ENCODE results near the gene DLG2.
A peak's percentile ranks its signal among the peaks of the same experiment; 100 is the strongest.

DLG2 gene

GRCh38 chr11:84628871-84629620 is 998.1 kb downstream of the DLG2 start:
- Histone ChIP-seq H2AFZ (ENCODE audit: low read depth, low read length) (peak overlapping the region; percentile 62), H3K9me3 (ENCODE audit: low read length) (no peaks in the 10 kb centered on the region), H3K27me3 (ENCODE audit: insufficient read depth, low read length) (no peaks in the 10 kb centered on the region), H3K4me3 (ENCODE audit: low read length) (no peak overlapping the region), H3K4me1 (ENCODE audit: insufficient read depth, low read length) (peaks cover 3% of the 10 kb centered on the region), H3K36me3 (ENCODE audit: insufficient read depth, low read length) (no peaks in the 10 kb centered on the region)

- no peaks in the 10 kb centered on the region for H3K36me3 ChIP-seq (ENCODE audit: insufficient read depth, low read length)
- no peaks in the 10 kb centered on the region for H3K27me3 ChIP-seq (ENCODE audit: insufficient read depth, low read length)
- H3K4me3 ChIP-seq (ENCODE audit: low read length) = no peak overlapping the region
- no peak overlapping the region for H2AFZ ChIP-seq (ENCODE audit: low read depth, low read length)
- peaks cover 3% of the 10 kb centered on the region for H3K4me1 ChIP-seq (ENCODE audit: insufficient read depth, low read length)
- H3K9me3 ChIP-seq (ENCODE audit: low read length) = no peaks in the 10 kb centered on the region
Measured at GRCh38 chr11:84626256-84626655, 1000.9 kb downstream of the DLG2 start.

GRCh38 chr11:84612645-84613044 is 1014.5 kb downstream of the DLG2 start:
- H3K27me3 ChIP-seq (ENCODE audit: insufficient read depth, low read length) = no peaks in the 10 kb centered on the region
- no peaks in the 10 kb centered on the region for H3K9me3 ChIP-seq (ENCODE audit: low read length)
- no peaks in the 10 kb centered on the region for H3K36me3 ChIP-seq (ENCODE audit: insufficient read depth, low read length)
- H2AFZ ChIP-seq (ENCODE audit: low read depth, low read length) = no peak overlapping the region
- no peaks in the 10 kb centered on the region for H3K4me1 ChIP-seq (ENCODE audit: insufficient read depth, low read length)
- H3K4me3 ChIP-seq (ENCODE audit: low read length) = no peak overlapping the region

GRCh38 chr11:84608837-84609196 is 1018.3 kb downstream of the DLG2 start:
- Histone ChIP-seq H2AFZ (ENCODE audit: low read depth, low read length) (no peak overlapping the region), H3K36me3 (ENCODE audit: insufficient read depth, low read length) (no peaks in the 10 kb centered on the region), H3K27me3 (ENCODE audit: insufficient read depth, low read length) (no peaks in the 10 kb centered on the region), H3K9me3 (ENCODE audit: low read length) (no peaks in the 10 kb centered on the region), H3K4me1 (ENCODE audit: insufficient read depth, low read length) (peaks cover 3% of the 10 kb centered on the region), H3K4me3 (ENCODE audit: low read length) (no peak overlapping the region)

GRCh38 chr11:84607975-84608836 is 1018.9 kb downstream of the DLG2 start:
- H3K4me1 ChIP-seq (ENCODE audit: insufficient read depth, low read length) = peaks cover 3% of the 10 kb centered on the region
- no peaks in the 10 kb centered on the region for H3K27me3 ChIP-seq (ENCODE audit: insufficient read depth, low read length)
- no peak overlapping the region for H3K4me3 ChIP-seq (ENCODE audit: low read length)
- H2AFZ ChIP-seq (ENCODE audit: low read depth, low read length) = no peak overlapping the region
- H3K36me3 ChIP-seq (ENCODE audit: insufficient read depth, low read length) = no peaks in the 10 kb centered on the region
- H3K9me3 ChIP-seq (ENCODE audit: low read length) = no peaks in the 10 kb centered on the region

- no peak overlapping the region for H3K4me3 ChIP-seq (ENCODE audit: low read length)
- H3K9me3 ChIP-seq (ENCODE audit: low read length) = no peaks in the 10 kb centered on the region
- no peak overlapping the region for H2AFZ ChIP-seq (ENCODE audit: low read depth, low read length)
- H3K36me3 ChIP-seq (ENCODE audit: insufficient read depth, low read length) = no peaks in the 10 kb centered on the region
- no peaks in the 10 kb centered on the region for H3K27me3 ChIP-seq (ENCODE audit: insufficient read depth, low read length)
- H3K4me1 ChIP-seq (ENCODE audit: insufficient read depth, low read length) = no peaks in the 10 kb centered on the region
Measured at GRCh38 chr11:84594602-84595001, 1032.5 kb downstream of the DLG2 start.

GRCh38 chr11:84590106-84590505 is 1037.0 kb downstream of the DLG2 start:
- Histone ChIP-seq H3K9me3 (ENCODE audit: low read length) (no peaks in the 10 kb centered on the region), H3K4me1 (ENCODE audit: insufficient read depth, low read length) (no peaks in the 10 kb centered on the region), H3K4me3 (ENCODE audit: low read length) (no peak overlapping the region), H2AFZ (ENCODE audit: low read depth, low read length) (no peak overlapping the region), H3K36me3 (ENCODE audit: insufficient read depth, low read length) (no peaks in the 10 kb centered on the region), H3K27me3 (ENCODE audit: insufficient read depth, low read length) (no peaks in the 10 kb centered on the region)

GRCh38 chr11:84588131-84588829 is 1038.9 kb downstream of the DLG2 start:
- Histone ChIP-seq H3K4me3 (ENCODE audit: low read length) (no peak overlapping the region), H3K27me3 (ENCODE audit: insufficient read depth, low read length) (no peaks in the 10 kb centered on the region), H3K9me3 (ENCODE audit: low read length) (no peaks in the 10 kb centered on the region), H2AFZ (ENCODE audit: low read depth, low read length) (no peak overlapping the region), H3K4me1 (ENCODE audit: insufficient read depth, low read length) (no peaks in the 10 kb centered on the region), H3K36me3 (ENCODE audit: insufficient read depth, low read length) (no peaks in the 10 kb centered on the region)

- Histone ChIP-seq H3K27me3 (ENCODE audit: insufficient read depth, low read length) (no peaks in the 10 kb centered on the region), H3K9me3 (ENCODE audit: low read length) (no peaks in the 10 kb centered on the region), H3K4me1 (ENCODE audit: insufficient read depth, low read length) (peaks cover 4% of the 10 kb centered on the region), H3K4me3 (ENCODE audit: low read length) (no peak overlapping the region), H2AFZ (ENCODE audit: low read depth, low read length) (no peak overlapping the region), H3K36me3 (ENCODE audit: insufficient read depth, low read length) (no peaks in the 10 kb centered on the region)
Measured at GRCh38 chr11:84583106-84583505, 1044.0 kb downstream of the DLG2 start.

GRCh38 chr11:84581083-84581482 is 1046.1 kb downstream of the DLG2 start:
- peaks cover 4% of the 10 kb centered on the region for H3K4me1 ChIP-seq (ENCODE audit: insufficient read depth, low read length)
- H3K36me3 ChIP-seq (ENCODE audit: insufficient read depth, low read length) = no peaks in the 10 kb centered on the region
- no peaks in the 10 kb centered on the region for H3K9me3 ChIP-seq (ENCODE audit: low read length)
- no peak overlapping the region for H3K4me3 ChIP-seq (ENCODE audit: low read length)
- H3K27me3 ChIP-seq (ENCODE audit: insufficient read depth, low read length) = no peaks in the 10 kb centered on the region
- no peak overlapping the region for H2AFZ ChIP-seq (ENCODE audit: low read depth, low read length)

- Histone ChIP-seq H3K9me3 (ENCODE audit: low read length) (no peaks in the 10 kb centered on the region), H2AFZ (ENCODE audit: low read depth, low read length) (no peak overlapping the region), H3K36me3 (ENCODE audit: insufficient read depth, low read length) (no peaks in the 10 kb centered on the region), H3K27me3 (ENCODE audit: insufficient read depth, low read length) (no peaks in the 10 kb centered on the region), H3K4me3 (ENCODE audit: low read length) (no peak overlapping the region), H3K4me1 (ENCODE audit: insufficient read depth, low read length) (peaks cover 4% of the 10 kb centered on the region)
Measured at GRCh38 chr11:84580428-84580827, 1046.7 kb downstream of the DLG2 start.

- Histone ChIP-seq H2AFZ (ENCODE audit: low read depth, low read length) (no peak overlapping the region), H3K27me3 (ENCODE audit: insufficient read depth, low read length) (no peaks in the 10 kb centered on the region), H3K4me3 (ENCODE audit: low read length) (no peak overlapping the region), H3K4me1 (ENCODE audit: insufficient read depth, low read length) (no peaks in the 10 kb centered on the region), H3K36me3 (ENCODE audit: insufficient read depth, low read length) (no peaks in the 10 kb centered on the region), H3K9me3 (ENCODE audit: low read length) (no peaks in the 10 kb centered on the region)
Measured at GRCh38 chr11:84573868-84574267, 1053.3 kb downstream of the DLG2 start.

- Histone ChIP-seq H3K27me3 (ENCODE audit: insufficient read depth, low read length) (no peaks in the 10 kb centered on the region), H2AFZ (ENCODE audit: low read depth, low read length) (no peak overlapping the region), H3K4me1 (ENCODE audit: insufficient read depth, low read length) (no peaks in the 10 kb centered on the region), H3K4me3 (ENCODE audit: low read length) (no peak overlapping the region), H3K9me3 (ENCODE audit: low read length) (no peaks in the 10 kb centered on the region), H3K36me3 (ENCODE audit: insufficient read depth, low read length) (no peaks in the 10 kb centered on the region)
Measured at GRCh38 chr11:84566671-84567070, 1060.5 kb downstream of the DLG2 start.

Measured in neuron (in vitro differentiated cells).